ENCODE results near the gene FAM89A.

FAM89A gene

GRCh38 chr1:230970432-230970831 lies 69.6 kb downstream of the FAM89A start:
- no peak for TF ChIP-seq POLR2A (IDR thresholded peaks at IDR 0.05; ENCODE audit: low read depth, low read length)
- no peak for TF ChIP-seq TAF1 (IDR thresholded peaks at IDR 0.05; ENCODE audit: borderline replicate concordance, low read depth, low read length)
- no peak for TF ChIP-seq POLR2AphosphoS5 (IDR thresholded peaks at IDR 0.05; ENCODE audit: low read depth, low read length)
- no peak for DNase-seq (ENCODE audit: insufficient read length)

More at GRCh38 chr1:230970432-230970831, 69.6 kb downstream of the FAM89A start:
- FAIRE-seq: peak; percentile 24

All from GM12892 (cell line).